Fibroblast of lung (primary cell): Measurements from ENCODE around the gene SSH2. TPM values are rescaled to one million over a fixed set of nuclear protein-coding genes. Genes with fewer than 3 reads are reported as not detected.

Source experiments
- DNase-seq, 2 donors: peaks; one replicate each; pipeline versions ENCODE4 v3.0.0 to v3.0.0-alpha.2; 2010; ENCODE audit warnings: low read depth in 2 of 2
- H2AFZ ChIP-seq: 2 replicates; pipeline ENCODE4 v1.5.1; 2012; ENCODE audit warnings: low read length, control low read depth, inconsistent platforms
- H3K27ac ChIP-seq: 2 replicates; pipeline ENCODE4 v1.5.1; 2011; ENCODE audit warnings: low read length, control low read depth; ENCODE audit not compliant: insufficient read depth
- H3K27me3 ChIP-seq: 2 replicates; pipeline ENCODE4 v1.5.1; 2011; ENCODE audit warnings: mild to moderate bottlenecking, low read length; ENCODE audit not compliant: control insufficient read depth, insufficient read depth
- H3K36me3 ChIP-seq: 2 replicates; pipeline ENCODE4 v1.5.1; 2011; ENCODE audit warnings: low read length; ENCODE audit not compliant: control insufficient read depth, insufficient read depth
- H3K4me1 ChIP-seq: 2 replicates; pipeline ENCODE4 v1.5.1; 2011; ENCODE audit warnings: low read length; ENCODE audit not compliant: control insufficient read depth, insufficient read depth; ENCODE audit errors: extremely low read depth
- H3K4me2 ChIP-seq: 2 replicates; pipeline ENCODE4 v1.5.1; 2011; ENCODE audit warnings: low read length, control low read depth; ENCODE audit not compliant: insufficient read depth; ENCODE audit errors: extremely low read depth
- H3K4me3 ChIP-seq, 4 experiments: fragments of 200-600 bp in 1 of 4; sonication (generic) in 1 of 4; replicated peaks in 1 of 4; 2 replicates each; pipeline ENCODE4 v1.5.1; 2011 to 2016; ENCODE audit warnings: low read length in 4 of 4, low read depth in 3 of 4, mild to moderate bottlenecking in 3 of 4, control low read depth in 2 of 4, inconsistent platforms in 1 of 4, mixed read lengths in 1 of 4; ENCODE audit not compliant: insufficient read depth in 1 of 4; ENCODE audit errors: control extremely low read depth in 1 of 4
- H3K79me2 ChIP-seq: 2 replicates; pipeline ENCODE4 v1.5.1; 2012; ENCODE audit warnings: mild to moderate bottlenecking, low read length, inconsistent platforms; ENCODE audit not compliant: control insufficient read depth, insufficient read depth
- H3K9ac ChIP-seq: 2 replicates; pipeline ENCODE4 v1.5.1; 2011; ENCODE audit warnings: mild to moderate bottlenecking, low read length, control low read depth; ENCODE audit not compliant: insufficient read depth
- H3K9me3 ChIP-seq: 2 replicates; pipeline ENCODE4 v1.5.1; 2012; ENCODE audit warnings: low read depth, low read length; ENCODE audit not compliant: control insufficient read depth, insufficient read depth
- H4K20me1 ChIP-seq: 2 replicates; pipeline ENCODE4 v1.5.1; 2011; ENCODE audit warnings: low read length; ENCODE audit not compliant: control insufficient read depth, insufficient read depth; ENCODE audit errors: extremely low read depth
- EZH2 ChIP-seq: IDR thresholded peaks from 2 replicates; pipeline ENCODE4 v1.5.1; 2012; ENCODE audit warnings: low read length, control low read depth, mild to moderate bottlenecking; ENCODE audit errors: missing control alignments
- polyA plus RNA-seq, 2 donors: library from polyadenylated mRNA; depleted of rRNA in 1 of 2; stranded (reverse) in 1 of 2; unstranded in 1 of 2; fragments of >200 nt; gene quantifications; 2 replicates each; pipeline ENCODE4 v1.2.1, GENCODE V29; 2011 to 2012; ENCODE audit warnings: missing spikeins in 1 of 2
- total RNA-seq: library from RNA; depleted of rRNA; stranded (reverse); fragments of >200 nt; gene quantifications from 2 replicates; pipeline ENCODE4 v1.2.1, GENCODE V29; 2014
- TF ChIP-seq, protein P1 (sequence below), 2 donors: IDR thresholded peaks in 1 of 2; conservative IDR thresholded peaks in 1 of 2; 1 replicate in 1 of 2; 2 replicates in 1 of 2; pipeline ENCODE4 v1.5.1; 2011 to 2012; ENCODE audit warnings: low read length in 2 of 2, control low read depth in 1 of 2, inconsistent platforms in 1 of 2, low read depth in 1 of 2, mild to moderate bottlenecking in 1 of 2

Gene SSH2
- total and polyA plus RNA-seq, 2 donors (not counting 1 experiment from before 2014, with no cell fraction given) = 21.0 to 30.2 TPM

GRCh38 chr17:29586676-29587469, 343.2 kb downstream of the SSH2 start:
- peaks cover 8% of the 10 kb centered on the region for H3K36me3 ChIP-seq
- H3K27me3 ChIP-seq = no peaks in the 10 kb centered on the region
- no peak overlapping the region for H3K9ac ChIP-seq
- no peaks in the 10 kb centered on the region for H4K20me1 ChIP-seq
- no peak overlapping the region for H3K27ac ChIP-seq
- DNase-seq = no peak
- H3K4me3 ChIP-seq = peak overlapping the region in 1 of 4 experiments; percentile 17
- H3K4me1 ChIP-seq = peaks cover 12% of the 10 kb centered on the region
- no peaks in the 10 kb centered on the region for H3K9me3 ChIP-seq
- TF ChIP-seq EZH2 = no peak
- TF ChIP-seq, protein P1, sequence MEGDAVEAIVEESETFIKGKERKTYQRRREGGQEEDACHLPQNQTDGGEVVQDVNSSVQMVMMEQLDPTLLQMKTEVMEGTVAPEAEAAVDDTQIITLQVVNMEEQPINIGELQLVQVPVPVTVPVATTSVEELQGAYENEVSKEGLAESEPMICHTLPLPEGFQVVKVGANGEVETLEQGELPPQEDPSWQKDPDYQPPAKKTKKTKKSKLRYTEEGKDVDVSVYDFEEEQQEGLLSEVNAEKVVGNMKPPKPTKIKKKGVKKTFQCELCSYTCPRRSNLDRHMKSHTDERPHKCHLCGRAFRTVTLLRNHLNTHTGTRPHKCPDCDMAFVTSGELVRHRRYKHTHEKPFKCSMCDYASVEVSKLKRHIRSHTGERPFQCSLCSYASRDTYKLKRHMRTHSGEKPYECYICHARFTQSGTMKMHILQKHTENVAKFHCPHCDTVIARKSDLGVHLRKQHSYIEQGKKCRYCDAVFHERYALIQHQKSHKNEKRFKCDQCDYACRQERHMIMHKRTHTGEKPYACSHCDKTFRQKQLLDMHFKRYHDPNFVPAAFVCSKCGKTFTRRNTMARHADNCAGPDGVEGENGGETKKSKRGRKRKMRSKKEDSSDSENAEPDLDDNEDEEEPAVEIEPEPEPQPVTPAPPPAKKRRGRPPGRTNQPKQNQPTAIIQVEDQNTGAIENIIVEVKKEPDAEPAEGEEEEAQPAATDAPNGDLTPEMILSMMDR (conservative IDR thresholded peaks at IDR 0.05 in 1 of 2, IDR thresholded peaks at IDR 0.05 in 1 of 2; ENCODE audit: low read depth in 1 of 2, low read length in 2 of 2) = no peak
- no peak overlapping the region for H2AFZ ChIP-seq
- peak overlapping the region; percentile 94 for H3K4me2 ChIP-seq
- H3K79me2 ChIP-seq = peaks cover 52% of the 10 kb centered on the region

- H3K4me3 ChIP-seq = no peak overlapping the region
- H3K4me2 ChIP-seq = no peak overlapping the region
- no peaks in the 10 kb centered on the region for H3K9me3 ChIP-seq
- H3K27ac ChIP-seq = no peak overlapping the region
- no peaks in the 10 kb centered on the region for H3K27me3 ChIP-seq
- peaks cover 8% of the 10 kb centered on the region for H3K36me3 ChIP-seq
- H3K4me1 ChIP-seq = peaks cover 10% of the 10 kb centered on the region
- H3K79me2 ChIP-seq = peaks cover 52% of the 10 kb centered on the region
- DNase-seq = peak in 1 of 2 donors; percentile 44
- no peak overlapping the region for H3K9ac ChIP-seq
- no peaks in the 10 kb centered on the region for H4K20me1 ChIP-seq
- TF ChIP-seq EZH2 = no peak
- TF ChIP-seq, protein P1 (conservative IDR thresholded peaks at IDR 0.05 in 1 of 2, IDR thresholded peaks at IDR 0.05 in 1 of 2; ENCODE audit: low read depth in 1 of 2, low read length in 2 of 2) = peak in 1 of 2 donors; percentile 36
- H2AFZ ChIP-seq = no peak overlapping the region
Observed at GRCh38 chr17:29585080-29585751, 344.8 kb downstream of the SSH2 start.

DNA sequence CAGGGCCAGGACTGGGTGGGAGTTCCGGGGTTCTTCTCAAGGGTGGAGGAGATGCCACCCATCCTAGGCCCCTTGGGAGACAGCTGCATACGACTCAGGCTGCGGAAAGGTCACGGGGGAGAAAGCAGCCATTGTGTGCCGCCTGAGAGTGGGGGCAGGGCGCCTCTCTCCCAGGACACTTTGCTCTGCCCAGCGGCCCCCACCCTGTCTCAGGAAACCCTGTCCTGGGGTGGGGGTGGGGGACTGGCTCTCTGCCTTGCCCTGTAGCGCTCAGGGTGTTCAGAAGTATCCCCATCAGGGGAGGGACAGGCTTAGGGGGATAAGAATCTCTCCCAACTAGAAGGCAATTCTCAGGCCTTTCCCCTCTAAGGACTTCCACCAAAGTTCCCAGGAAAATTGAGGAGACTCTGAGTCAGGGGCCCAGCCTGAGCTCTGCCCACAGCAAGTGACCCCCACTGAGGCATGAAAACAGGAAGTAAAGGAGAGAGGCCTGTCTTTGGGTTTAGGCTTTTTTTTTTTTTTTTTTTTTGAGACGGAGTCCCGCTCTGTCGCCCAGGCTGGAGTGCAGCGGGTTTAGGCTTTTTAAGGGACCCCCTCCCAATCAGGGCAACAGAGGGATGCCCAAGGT, 345.5 kb downstream of the SSH2 start:
- Histone ChIP-seq H3K9me3 (no peaks in the 10 kb centered on the region), H4K20me1 (no peaks in the 10 kb centered on the region), H3K4me1 (peaks cover 5% of the 10 kb centered on the region), H3K9ac (no peak overlapping the region), H3K27ac (no peak overlapping the region), H2AFZ (no peak overlapping the region), H3K4me3 (no peak overlapping the region), H3K79me2 (peaks cover 52% of the 10 kb centered on the region), H3K4me2 (no peak overlapping the region), H3K27me3 (no peaks in the 10 kb centered on the region), H3K36me3 (peaks cover 9% of the 10 kb centered on the region)
- DNase-seq = peak in 1 of 2 donors; percentile 27
- no peak for TF ChIP-seq EZH2
- TF ChIP-seq, protein P1 (conservative IDR thresholded peaks at IDR 0.05 in 1 of 2, IDR thresholded peaks at IDR 0.05 in 1 of 2; ENCODE audit: low read depth in 1 of 2, low read length in 2 of 2) = no peak
